Measurements from ENCODE around the gene TMEM179.
"Not testable (repeated sequence)": the region's sequence is repeated elsewhere in the genome, so short reads cannot be mapped to it uniquely, and the experiment has no call there.

Gene TMEM179

GRCh38 chr14:104585966-104586697 is 18.4 kb downstream of the TMEM179 start:
- no peak for DNase-seq

GRCh38 chr14:104584557-104584956 is 20.0 kb downstream of the TMEM179 start:
- no peak for DNase-seq

- no peak for DNase-seq
These were observed 20.9 kb downstream of the TMEM179 start for GRCh38 chr14:104583424-104584306.

- DNase-seq: no peak
These were observed 21.9 kb downstream of the TMEM179 start for GRCh38 chr14:104582662-104583061.

- DNase-seq: no peak
These were observed 22.6 kb downstream of the TMEM179 start for GRCh38 chr14:104582005-104582404.

- no peak for DNase-seq
These were observed 23.1 kb downstream of the TMEM179 start for GRCh38 chr14:104581521-104581920.

GRCh38 chr14:104580961-104581360 is 23.6 kb downstream of the TMEM179 start:
- no peak for DNase-seq

GRCh38 chr14:104579939-104580338 is 24.6 kb downstream of the TMEM179 start:
- not testable (repeated sequence) for DNase-seq

- DNase-seq: no peak
These were observed 25.1 kb downstream of the TMEM179 start, which contains the start of gene C14orf180 for GRCh38 chr14:104579507-104579906. Gene C14orf180, plus strand, starts transcription at chr14:104579764. Its CDS starts 6,667 bp downstream, at chr14:104586431.

- no peak for DNase-seq
These were observed 26.3 kb downstream of the TMEM179 start for GRCh38 chr14:104578321-104578720.

GRCh38 chr14:104577847-104578301 is 26.7 kb downstream of the TMEM179 start:
- no peak for DNase-seq

GRCh38 chr14:104577426-104577825 is 27.1 kb downstream of the TMEM179 start:
- DNase-seq: no peak

- DNase-seq: no peak
These were observed 27.6 kb downstream of the TMEM179 start for GRCh38 chr14:104576970-104577332.

- no peak for DNase-seq
These were observed 28.2 kb downstream of the TMEM179 start for GRCh38 chr14:104576232-104576969.

GRCh38 chr14:104574978-104575583 is 29.5 kb downstream of the TMEM179 start:
- no peak for DNase-seq

GRCh38 chr14:104574536-104574935 is 30.0 kb downstream of the TMEM179 start:
- no peak for DNase-seq

- DNase-seq: no peak
These were observed 30.6 kb downstream of the TMEM179 start for GRCh38 chr14:104573930-104574329.

GRCh38 chr14:104572668-104573067 is 31.9 kb downstream of the TMEM179 start:
- DNase-seq: no peak

- no peak for DNase-seq
These were observed 32.4 kb downstream of the TMEM179 start for GRCh38 chr14:104572024-104572626.

- no peak for DNase-seq
These were observed 33.3 kb downstream of the TMEM179 start for GRCh38 chr14:104571246-104571645.

- DNase-seq: no peak
These were observed 35.1 kb downstream of the TMEM179 start for GRCh38 chr14:104569435-104569834.

- DNase-seq: no peak
These were observed 36.0 kb downstream of the TMEM179 start for GRCh38 chr14:104568620-104569019.

GRCh38 chr14:104567957-104568225 is 36.7 kb downstream of the TMEM179 start:
- DNase-seq: no peak

Data from stimulated activated CD8-positive, alpha-beta memory T cell treated with anti-CD3 and anti-CD28 coated beads, Interleukin-4, amount 100 ng/mL, for 48 hours (primary cell).